ENCODE data around the gene SART1. TPM values are rescaled to one million over a fixed set of nuclear protein-coding genes. Genes with fewer than 3 reads are reported as not detected.

Gene SART1
- total and polyA plus RNA-seq, 4 donors: 31.4 to 145 (median 48.3) TPM

DNA sequence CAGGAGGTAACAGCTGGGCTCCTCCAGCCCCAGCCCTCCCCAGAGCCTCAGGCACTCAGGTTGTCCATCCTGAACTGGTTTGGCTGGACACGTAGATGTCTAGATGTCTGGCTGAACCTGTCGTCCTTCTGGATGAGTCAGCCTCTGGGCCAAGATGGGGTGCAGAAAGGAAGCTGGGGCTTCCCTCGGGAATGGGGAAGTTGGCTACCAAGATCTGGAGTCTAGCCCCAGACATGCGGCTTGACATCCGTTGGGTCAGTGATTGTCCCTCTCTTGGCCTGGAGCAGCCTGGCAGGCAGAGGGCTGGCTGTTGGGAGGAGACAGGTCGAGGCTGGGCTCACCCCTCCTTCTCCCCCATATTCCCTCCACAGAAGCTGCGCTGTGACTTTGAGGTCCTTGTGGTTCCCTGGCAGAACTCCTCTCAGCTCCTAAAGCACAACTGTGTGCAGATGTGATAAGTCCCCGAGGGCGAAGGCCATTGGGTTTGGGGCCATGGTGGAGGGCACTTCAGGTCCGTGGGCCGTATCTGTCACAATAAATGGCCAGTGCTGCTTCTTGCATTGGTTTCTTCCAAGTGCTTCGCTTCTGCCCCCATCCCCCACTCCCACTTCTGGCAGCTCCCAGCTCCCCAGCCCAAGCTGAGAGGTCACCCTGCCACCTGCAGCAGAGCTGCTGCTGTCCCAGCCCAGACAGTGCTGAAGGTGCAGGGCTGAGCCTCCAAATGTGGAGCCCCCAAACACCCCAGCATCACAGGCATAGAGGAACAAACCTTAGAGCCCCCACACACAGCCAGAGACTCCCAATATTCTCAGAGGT is 51.6 kb downstream of the SART1 start:
- H3K4me1 ChIP-seq (ENCODE audit: control insufficient read depth in 5 of 5, insufficient read depth in 5 of 5, low read length in 5 of 5): peaks cover 0 to 9% (median 0%) of the 10 kb centered on the region in 5 donors
- H3K36me3 ChIP-seq (ENCODE audit: control insufficient read depth in 4 of 4, insufficient read depth in 4 of 4, low read length in 4 of 4): no peaks in the 10 kb centered on the region
- WGBS, 2 donors: 33 to 43% methylated on average over 12 of the region's 12 CpGs
- H3K4me3 ChIP-seq: no peak overlapping the region
- H3K27ac ChIP-seq (ENCODE audit: low read depth in 1 of 2, low read length in 1 of 2): peak overlapping the region in 1 of 2 donors; percentile 15
- TF ChIP-seq, protein P1, sequence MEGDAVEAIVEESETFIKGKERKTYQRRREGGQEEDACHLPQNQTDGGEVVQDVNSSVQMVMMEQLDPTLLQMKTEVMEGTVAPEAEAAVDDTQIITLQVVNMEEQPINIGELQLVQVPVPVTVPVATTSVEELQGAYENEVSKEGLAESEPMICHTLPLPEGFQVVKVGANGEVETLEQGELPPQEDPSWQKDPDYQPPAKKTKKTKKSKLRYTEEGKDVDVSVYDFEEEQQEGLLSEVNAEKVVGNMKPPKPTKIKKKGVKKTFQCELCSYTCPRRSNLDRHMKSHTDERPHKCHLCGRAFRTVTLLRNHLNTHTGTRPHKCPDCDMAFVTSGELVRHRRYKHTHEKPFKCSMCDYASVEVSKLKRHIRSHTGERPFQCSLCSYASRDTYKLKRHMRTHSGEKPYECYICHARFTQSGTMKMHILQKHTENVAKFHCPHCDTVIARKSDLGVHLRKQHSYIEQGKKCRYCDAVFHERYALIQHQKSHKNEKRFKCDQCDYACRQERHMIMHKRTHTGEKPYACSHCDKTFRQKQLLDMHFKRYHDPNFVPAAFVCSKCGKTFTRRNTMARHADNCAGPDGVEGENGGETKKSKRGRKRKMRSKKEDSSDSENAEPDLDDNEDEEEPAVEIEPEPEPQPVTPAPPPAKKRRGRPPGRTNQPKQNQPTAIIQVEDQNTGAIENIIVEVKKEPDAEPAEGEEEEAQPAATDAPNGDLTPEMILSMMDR (IDR thresholded peaks at IDR 0.05; ENCODE audit: control extremely low read depth, extremely low read depth): no peak
- DNase-seq: no peak
- H3K9ac ChIP-seq (ENCODE audit: insufficient read depth in 1 of 2, low read length in 2 of 2): no peak overlapping the region
- H3K9me3 ChIP-seq (ENCODE audit: control insufficient read depth in 4 of 4, insufficient read depth in 3 of 4, low read length in 3 of 4): no peaks in the 10 kb centered on the region
- no peak for ATAC-seq (ENCODE audit: insufficient read depth, low FRiP score)
- peaks cover 0 to 24% (median 20%) of the 10 kb centered on the region in 3 donors for H3K27me3 ChIP-seq (ENCODE audit: control insufficient read depth in 3 of 3, insufficient read depth in 3 of 3, low read length in 2 of 3)

DNA sequence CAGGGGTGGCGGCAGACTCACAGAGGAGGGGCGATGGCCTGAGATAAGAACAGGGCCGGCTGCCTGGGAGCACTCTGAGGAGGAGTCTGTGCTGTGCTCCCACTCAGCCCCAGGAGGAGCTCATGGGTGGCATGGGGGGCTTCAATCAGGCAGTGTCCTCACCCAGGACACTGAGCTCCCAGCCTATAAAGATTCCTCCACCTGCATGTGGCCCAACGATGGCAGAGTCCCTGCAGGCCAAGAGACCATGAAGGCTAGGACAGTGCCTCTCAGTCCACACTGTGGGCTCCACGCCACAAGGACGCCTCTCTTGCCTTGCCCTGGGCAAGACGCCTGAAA is 52.2 kb downstream of the SART1 start:
- TF ChIP-seq, protein P1 (IDR thresholded peaks at IDR 0.05; ENCODE audit: control extremely low read depth, extremely low read depth): no peak
- Histone ChIP-seq H3K4me3 (no peak overlapping the region), H3K9me3 (ENCODE audit: control insufficient read depth in 4 of 4, insufficient read depth in 3 of 4, low read length in 3 of 4) (no peaks in the 10 kb centered on the region), H3K36me3 (ENCODE audit: control insufficient read depth in 4 of 4, insufficient read depth in 4 of 4, low read length in 4 of 4) (no peaks in the 10 kb centered on the region), H3K4me1 (ENCODE audit: control insufficient read depth in 5 of 5, insufficient read depth in 5 of 5, low read length in 5 of 5) (peaks cover 0 to 9% (median 0%) of the 10 kb centered on the region in 5 donors), H3K27ac (ENCODE audit: low read depth in 1 of 2, low read length in 1 of 2) (peak overlapping the region in 1 of 2 donors; percentile 6), H3K27me3 (ENCODE audit: control insufficient read depth in 3 of 3, insufficient read depth in 3 of 3, low read length in 2 of 3) (peaks cover 0 to 24% (median 20%) of the 10 kb centered on the region in 3 donors), H3K9ac (ENCODE audit: insufficient read depth in 1 of 2, low read length in 2 of 2) (no peak overlapping the region)
- DNase-seq: no peak
- no peak for ATAC-seq (ENCODE audit: insufficient read depth, low FRiP score)
- WGBS, 2 donors: 79 to 85% methylated on average over 7 of the region's 7 CpGs

DNA sequence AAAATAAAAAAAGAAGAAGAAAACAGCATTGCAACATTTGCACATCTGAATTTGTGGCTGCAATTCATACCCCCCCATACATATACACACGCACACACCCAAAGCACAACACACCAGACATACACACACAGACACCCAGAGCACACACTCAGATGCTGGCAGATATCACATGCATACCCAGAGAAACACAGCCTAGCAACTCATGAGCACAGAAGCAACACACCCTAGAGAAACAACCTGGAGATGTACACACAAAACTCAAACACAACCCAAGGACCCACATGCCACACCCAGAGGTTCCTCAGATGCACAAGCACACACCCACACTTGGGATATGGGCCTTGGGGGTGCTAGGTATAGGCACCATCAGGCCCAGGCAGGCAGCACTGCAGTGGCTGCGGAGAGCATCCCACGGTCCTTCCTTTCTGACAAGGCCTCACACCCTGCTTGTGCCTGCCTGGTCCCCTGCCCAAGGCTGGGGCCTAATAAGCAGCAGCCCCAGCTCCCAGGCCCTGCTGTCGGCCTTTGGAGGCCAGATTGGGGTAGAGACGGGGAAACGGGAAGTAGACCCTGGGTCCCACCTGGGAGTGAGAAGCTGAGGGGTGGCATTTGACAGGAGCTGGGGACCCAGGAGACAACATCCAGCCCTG is 53.4 kb downstream of the SART1 start:
- ATAC-seq (ENCODE audit: insufficient read depth, low FRiP score) (no peak), DNase-seq (no peak)
- Histone ChIP-seq H3K9me3 (ENCODE audit: control insufficient read depth in 4 of 4, insufficient read depth in 3 of 4, low read length in 3 of 4) (no peaks in the 10 kb centered on the region), H3K36me3 (ENCODE audit: control insufficient read depth in 4 of 4, insufficient read depth in 4 of 4, low read length in 4 of 4) (no peaks in the 10 kb centered on the region), H3K4me3 (no peak overlapping the region), H3K4me1 (ENCODE audit: control insufficient read depth in 5 of 5, insufficient read depth in 5 of 5, low read length in 5 of 5) (peaks cover 0 to 9% (median 0%) of the 10 kb centered on the region in 5 donors), H3K9ac (ENCODE audit: insufficient read depth in 1 of 2, low read length in 2 of 2) (no peak overlapping the region), H3K27ac (ENCODE audit: low read depth in 1 of 2, low read length in 1 of 2) (peak overlapping the region in 1 of 2 donors; percentile 38), H3K27me3 (ENCODE audit: control insufficient read depth in 3 of 3, insufficient read depth in 3 of 3, low read length in 2 of 3) (peaks cover 0 to 24% (median 20%) of the 10 kb centered on the region in 3 donors)
- TF ChIP-seq, protein P1 (IDR thresholded peaks at IDR 0.05; ENCODE audit: control extremely low read depth, extremely low read depth): no peak
- 76 to 85% methylated on average over 6 of the region's 6 CpGs for WGBS, 2 donors
